Astrocyte of the cerebellum (primary cell): Measurements from ENCODE around the gene HECW1.

Experiments used
- DNase-seq: peaks from one replicate; pipeline ENCODE4 v3.0.0-alpha.2; 2011; ENCODE audit warnings: low read depth
- H3K4me3 ChIP-seq: 2 replicates; pipeline ENCODE4 v1.5.1; 2011; ENCODE audit warnings: mild to moderate bottlenecking, low read depth, low read length, moderate library complexity
- in situ Hi-C: cut with HindIII; loops from 2 replicates; pipeline ENCODE4 v1.10.0; 2017; ENCODE audit warnings: low sequenced_read_pairs
- TF ChIP-seq, protein P1 (sequence below): IDR thresholded peaks from 2 replicates; pipeline ENCODE4 v1.5.1; 2012; ENCODE audit warnings: low read length, low read depth, moderate library complexity, mild to moderate bottlenecking; ENCODE audit errors: missing control alignments

HECW1 gene

GRCh38 chr7:43300121-43300520 lies 187.7 kb downstream of the HECW1 start:
- in situ Hi-C loops: loop anchor here (5.0 kb wide), 1 partner anchor 58 kb away; no protein-coding TSS in a partner anchor
- DNase-seq: no peak
- TF ChIP-seq, protein P1, sequence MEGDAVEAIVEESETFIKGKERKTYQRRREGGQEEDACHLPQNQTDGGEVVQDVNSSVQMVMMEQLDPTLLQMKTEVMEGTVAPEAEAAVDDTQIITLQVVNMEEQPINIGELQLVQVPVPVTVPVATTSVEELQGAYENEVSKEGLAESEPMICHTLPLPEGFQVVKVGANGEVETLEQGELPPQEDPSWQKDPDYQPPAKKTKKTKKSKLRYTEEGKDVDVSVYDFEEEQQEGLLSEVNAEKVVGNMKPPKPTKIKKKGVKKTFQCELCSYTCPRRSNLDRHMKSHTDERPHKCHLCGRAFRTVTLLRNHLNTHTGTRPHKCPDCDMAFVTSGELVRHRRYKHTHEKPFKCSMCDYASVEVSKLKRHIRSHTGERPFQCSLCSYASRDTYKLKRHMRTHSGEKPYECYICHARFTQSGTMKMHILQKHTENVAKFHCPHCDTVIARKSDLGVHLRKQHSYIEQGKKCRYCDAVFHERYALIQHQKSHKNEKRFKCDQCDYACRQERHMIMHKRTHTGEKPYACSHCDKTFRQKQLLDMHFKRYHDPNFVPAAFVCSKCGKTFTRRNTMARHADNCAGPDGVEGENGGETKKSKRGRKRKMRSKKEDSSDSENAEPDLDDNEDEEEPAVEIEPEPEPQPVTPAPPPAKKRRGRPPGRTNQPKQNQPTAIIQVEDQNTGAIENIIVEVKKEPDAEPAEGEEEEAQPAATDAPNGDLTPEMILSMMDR: no peak
- H3K4me3 ChIP-seq: no peak overlapping the region

DNA sequence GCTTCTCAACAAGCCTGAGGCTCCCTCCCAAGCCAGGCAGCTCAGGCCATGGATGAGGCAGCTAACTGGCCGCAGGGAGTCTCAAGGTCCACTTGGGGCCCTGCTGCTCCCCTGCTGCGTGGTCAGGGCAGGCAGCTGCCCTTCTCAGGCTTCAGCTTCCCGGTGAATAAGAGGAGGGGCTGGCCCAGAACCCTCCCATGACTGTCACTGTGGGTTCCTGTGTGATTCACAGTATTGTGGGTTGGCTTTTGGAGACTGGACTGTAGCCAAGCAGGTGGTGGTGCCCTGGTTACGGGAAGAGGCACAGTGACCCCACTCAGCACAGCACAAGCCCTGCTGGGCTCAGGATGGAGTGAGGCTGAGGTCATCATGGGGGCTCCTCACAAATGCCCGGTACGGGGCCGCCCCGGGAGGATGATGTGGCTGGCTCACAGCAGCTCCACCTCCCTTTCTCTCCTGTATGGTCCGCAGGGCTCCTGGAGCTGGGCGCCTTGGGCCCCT lies 189.8 kb downstream of the HECW1 start:
- H3K4me3 ChIP-seq: no peak overlapping the region
- TF ChIP-seq, protein P1: no peak
- DNase-seq: peak; percentile 65
- in situ Hi-C loops: loop anchor here (5.0 kb wide), 1 partner anchor 60 kb away; no protein-coding TSS in a partner anchor

GRCh38 chr7:43302773-43303460 lies 190.5 kb downstream of the HECW1 start:
- in situ Hi-C loops: loop anchor here (5.0 kb wide), 1 partner anchor 61 kb away; no protein-coding TSS in a partner anchor

DNA sequence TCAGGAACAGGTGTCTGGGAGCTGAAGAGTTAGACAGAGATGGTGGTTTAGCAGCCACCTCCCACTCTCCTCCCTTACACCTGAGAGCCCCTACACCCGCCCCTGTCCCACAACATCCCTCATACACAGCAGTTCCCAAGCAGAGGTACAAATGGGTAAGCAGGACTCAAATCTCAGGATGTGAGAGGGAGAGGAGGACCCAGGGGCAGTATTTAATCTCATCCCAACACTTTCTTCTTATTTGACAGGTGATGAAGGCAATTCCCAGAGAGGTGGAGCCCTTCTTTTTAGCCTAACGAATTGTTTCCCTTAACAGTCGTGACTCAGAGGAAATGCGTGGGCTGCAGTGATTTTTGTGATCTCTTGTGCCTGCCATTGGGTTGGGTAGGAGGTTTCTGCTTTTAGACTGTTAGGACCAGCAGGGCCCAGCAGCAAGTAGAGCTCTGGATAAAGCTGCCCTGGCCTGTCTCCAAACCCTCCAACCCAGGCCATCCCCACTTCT lies 191.3 kb downstream of the HECW1 start:
- no peak for DNase-seq
- H3K4me3 ChIP-seq: no peak overlapping the region
- TF ChIP-seq, protein P1: no peak
- in situ Hi-C loops: loop anchor here (5.0 kb wide), 1 partner anchor 61 kb away; no protein-coding TSS in a partner anchor

More at GRCh38 chr7:43302773-43303460, 190.5 kb downstream of the HECW1 start:
- H3K4me3 ChIP-seq: no peak overlapping the region
- TF ChIP-seq, protein P1: no peak
- DNase-seq: no peak

- no peak overlapping the region for H3K4me3 ChIP-seq
- in situ Hi-C loops: no loop called here
- TF ChIP-seq, protein P1: no peak
- no peak for DNase-seq
Observed at GRCh38 chr7:43306404-43306803, 194.0 kb downstream of the HECW1 start.

- H3K4me3 ChIP-seq: no peak overlapping the region
- DNase-seq: no peak
- in situ Hi-C loops: no loop called here
- TF ChIP-seq, protein P1: no peak
Observed at GRCh38 chr7:43307522-43307921, 195.1 kb downstream of the HECW1 start.
